ENCODE results near the gene CORO1A. TPM values are rescaled to one million over a fixed set of nuclear protein-coding genes. Genes with fewer than 3 reads are reported as not detected.
"Not testable (repeated sequence)": the region's sequence is repeated elsewhere in the genome, so short reads cannot be mapped to it uniquely, and the experiment has no call there.

Gene CORO1A
- total and polyA plus RNA-seq, 2 experiments from 2014 or later: 1.7 to 2.4 TPM

DNA sequence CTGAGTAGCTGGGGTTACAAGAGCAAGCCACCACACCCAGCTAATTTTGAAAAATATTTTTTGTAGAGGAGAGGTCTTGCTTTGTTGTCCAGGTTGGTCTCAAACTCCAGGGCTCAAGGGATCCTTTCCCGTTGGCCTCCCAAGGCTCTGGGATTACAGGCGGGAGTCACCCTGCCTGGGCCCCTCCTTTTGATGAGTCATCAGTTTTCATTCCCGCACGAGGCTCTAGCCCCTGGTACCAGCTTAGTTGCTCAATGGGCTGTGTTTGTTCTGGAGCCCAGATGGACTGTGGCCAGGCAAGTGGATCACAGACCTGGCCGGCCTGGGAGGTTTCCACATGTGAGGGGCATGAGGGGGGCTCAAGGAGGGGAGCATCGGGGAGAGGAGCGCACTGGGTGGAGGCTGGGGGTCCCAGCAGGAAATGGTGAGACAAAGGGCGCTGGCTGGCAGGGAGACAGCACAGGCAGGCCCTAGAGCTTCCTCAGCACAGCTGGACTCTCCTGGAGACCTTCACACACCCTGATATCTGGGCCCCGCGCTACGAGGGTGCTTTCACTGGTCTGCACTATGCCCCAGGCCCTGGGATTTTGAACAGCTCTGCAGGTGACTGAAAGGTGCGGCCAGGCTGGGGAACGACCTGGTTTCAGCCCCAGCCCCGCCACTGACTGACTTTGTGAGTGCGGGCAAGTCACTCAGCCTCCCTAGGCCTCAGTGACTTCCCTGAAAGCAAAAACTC, 16.4 kb downstream of the CORO1A start:
- H3K4me1 ChIP-seq (ENCODE audit: insufficient read depth); H3K79me2 ChIP-seq; DNase-seq (ENCODE audit: low spot score); H3K9me3 ChIP-seq (ENCODE audit: low read depth); H3K36me3 ChIP-seq (replicated peaks; ENCODE audit: insufficient read depth, low read depth); H4K20me1 ChIP-seq (ENCODE audit: insufficient read depth, poor library complexity, severe bottlenecking); H3K4me2 ChIP-seq; H3K27ac ChIP-seq; H3K9me2 ChIP-seq (replicated peaks; ENCODE audit: insufficient read depth); H3K27me3 ChIP-seq; H3K4me3 ChIP-seq; H2AFZ ChIP-seq: not testable (repeated sequence)
- no CpG with 5 or more reads among the region's 15 CpGs for WGBS (ENCODE audit: low lambda C conversion rate, missing lambda C conversion rate)

- not testable (repeated sequence) for H3K36me3 ChIP-seq (replicated peaks; ENCODE audit: insufficient read depth, low read depth); H4K20me1 ChIP-seq (ENCODE audit: insufficient read depth, poor library complexity, severe bottlenecking); H2AFZ ChIP-seq; H3K4me3 ChIP-seq; H3K79me2 ChIP-seq; H3K4me1 ChIP-seq (ENCODE audit: insufficient read depth); H3K27ac ChIP-seq; H3K9me3 ChIP-seq (ENCODE audit: low read depth); DNase-seq (ENCODE audit: low spot score); H3K27me3 ChIP-seq; H3K9me2 ChIP-seq (replicated peaks; ENCODE audit: insufficient read depth)
- WGBS (ENCODE audit: low lambda C conversion rate, missing lambda C conversion rate): 4% methylated on average over 19 of the region's 52 CpGs
- H3K4me2 ChIP-seq: peak overlapping the region; percentile 88
Measured at GRCh38 chr16:30205541-30206236, 22.3 kb downstream of the CORO1A start.

DNA sequence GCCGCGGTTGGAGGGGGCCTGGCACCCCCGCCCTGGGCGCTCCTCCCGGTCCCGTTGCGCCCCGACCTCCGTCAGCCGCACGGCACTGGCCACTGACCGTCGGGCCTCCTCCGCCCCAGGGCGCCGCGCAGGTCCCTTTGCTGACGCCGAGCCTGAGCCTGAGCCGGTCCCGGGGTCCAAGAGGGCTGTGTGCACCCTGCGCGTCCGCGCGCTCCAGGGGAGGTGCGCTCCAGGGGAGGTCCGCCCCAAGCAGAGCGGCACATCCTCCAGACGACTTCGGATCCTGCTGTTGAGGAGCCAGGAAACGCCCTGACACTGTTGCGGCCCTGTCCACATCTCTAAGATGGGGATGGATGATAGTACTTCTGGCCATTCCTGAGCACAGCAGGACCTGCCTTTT, 22.9 kb downstream of the CORO1A start:
- not testable (repeated sequence) for DNase-seq (ENCODE audit: low spot score); H3K9me2 ChIP-seq (replicated peaks; ENCODE audit: insufficient read depth); H3K4me1 ChIP-seq (ENCODE audit: insufficient read depth); H4K20me1 ChIP-seq (ENCODE audit: insufficient read depth, poor library complexity, severe bottlenecking); H3K4me3 ChIP-seq; H3K27ac ChIP-seq; H3K9me3 ChIP-seq (ENCODE audit: low read depth); H2AFZ ChIP-seq; H3K27me3 ChIP-seq; H3K79me2 ChIP-seq; H3K36me3 ChIP-seq (replicated peaks; ENCODE audit: insufficient read depth, low read depth)
- H3K4me2 ChIP-seq: peak overlapping the region; percentile 88
- no CpG with 5 or more reads among the region's 33 CpGs for WGBS (ENCODE audit: low lambda C conversion rate, missing lambda C conversion rate)

DNA sequence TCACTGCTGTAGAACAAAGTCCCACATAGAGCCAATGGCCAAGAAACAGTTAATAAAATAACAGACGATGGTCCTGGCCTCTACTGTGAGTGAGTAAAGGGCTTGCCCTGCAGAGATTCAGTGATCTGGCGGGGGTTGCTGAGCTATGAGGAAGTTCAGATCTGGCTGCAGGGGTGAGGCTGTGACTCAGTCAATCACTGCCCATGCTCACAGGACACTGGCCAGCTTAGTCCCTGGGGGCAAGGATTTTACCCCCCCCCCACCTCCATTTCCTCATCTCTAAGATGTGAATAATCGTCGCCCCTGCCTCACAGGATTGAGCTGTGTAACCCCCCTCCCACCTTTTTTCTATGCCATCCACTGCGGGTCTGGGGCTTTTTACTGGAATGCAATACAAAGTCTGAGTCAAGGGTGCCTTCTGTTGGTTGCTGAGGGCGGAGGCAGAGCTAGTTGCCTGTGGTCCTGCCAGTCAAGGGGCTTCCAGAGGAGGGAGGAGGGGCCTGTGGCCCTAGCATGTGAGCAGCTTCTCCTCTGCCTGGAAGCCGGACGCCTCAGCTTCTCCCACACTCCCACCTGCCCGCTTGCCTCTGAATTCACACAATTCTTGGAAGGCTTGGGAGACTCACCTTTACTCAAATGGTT, 23.8 kb downstream of the CORO1A start:
- H3K4me1 ChIP-seq (ENCODE audit: insufficient read depth); H3K9me3 ChIP-seq (ENCODE audit: low read depth); H3K4me2 ChIP-seq; H2AFZ ChIP-seq; H3K27ac ChIP-seq; H3K36me3 ChIP-seq (replicated peaks; ENCODE audit: insufficient read depth, low read depth); H3K9me2 ChIP-seq (replicated peaks; ENCODE audit: insufficient read depth); H4K20me1 ChIP-seq (ENCODE audit: insufficient read depth, poor library complexity, severe bottlenecking); H3K4me3 ChIP-seq; H3K79me2 ChIP-seq; DNase-seq (ENCODE audit: low spot score); H3K27me3 ChIP-seq: not testable (repeated sequence)
- WGBS (ENCODE audit: low lambda C conversion rate, missing lambda C conversion rate): 7% methylated on average over 2 of the region's 9 CpGs

DNA sequence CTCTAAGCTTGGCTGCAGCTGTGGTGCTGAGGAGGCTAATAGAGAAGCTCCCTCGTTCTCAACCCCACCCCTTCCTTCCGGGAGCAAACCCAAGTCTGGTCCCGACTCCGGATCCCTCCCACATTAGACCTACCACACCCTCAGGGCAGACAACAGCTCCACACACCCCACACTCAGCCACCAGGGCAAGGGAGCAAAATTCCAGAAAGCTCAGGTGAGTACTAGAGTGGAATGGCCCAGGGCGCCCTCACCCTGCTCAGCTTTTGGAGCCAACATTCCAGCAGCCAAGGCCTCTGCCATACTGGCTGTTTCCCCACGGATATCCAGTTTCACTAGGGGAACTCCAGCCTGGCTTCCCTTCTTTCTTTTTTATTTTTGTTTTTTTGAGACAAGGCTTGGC, 25.6 kb downstream of the CORO1A start:
- DNase-seq (ENCODE audit: low spot score); H3K4me3 ChIP-seq; H3K27me3 ChIP-seq; H3K36me3 ChIP-seq (replicated peaks; ENCODE audit: insufficient read depth, low read depth); H3K79me2 ChIP-seq; H3K9me2 ChIP-seq (replicated peaks; ENCODE audit: insufficient read depth); H3K9me3 ChIP-seq (ENCODE audit: low read depth); H3K4me2 ChIP-seq; H3K27ac ChIP-seq; H3K4me1 ChIP-seq (ENCODE audit: insufficient read depth); H2AFZ ChIP-seq; H4K20me1 ChIP-seq (ENCODE audit: insufficient read depth, poor library complexity, severe bottlenecking): not testable (repeated sequence)
- no CpG with 5 or more reads among the region's 6 CpGs for WGBS (ENCODE audit: low lambda C conversion rate, missing lambda C conversion rate)

DNA sequence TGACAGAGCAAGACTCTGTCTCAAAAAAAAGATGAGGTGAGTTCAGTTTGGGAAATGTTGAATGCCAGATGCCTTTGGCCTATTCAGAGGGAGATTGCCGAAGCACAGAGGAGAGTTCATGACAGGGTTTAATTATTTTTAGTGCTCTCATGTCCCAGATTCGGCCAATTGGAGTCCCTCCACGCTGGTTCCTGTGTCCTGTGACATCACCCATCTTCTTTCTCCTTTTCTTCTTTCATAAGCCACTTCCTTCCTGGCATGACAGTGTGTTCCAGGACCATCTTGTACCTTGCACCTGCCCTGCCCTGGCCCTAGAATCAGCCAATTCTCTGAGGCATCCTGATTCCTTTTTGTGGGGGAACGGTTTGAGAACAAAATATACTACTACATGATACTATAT, 28.0 kb downstream of the CORO1A start:
- not testable (repeated sequence) for H3K9me2 ChIP-seq (replicated peaks; ENCODE audit: insufficient read depth); H3K27me3 ChIP-seq; H3K27ac ChIP-seq; H3K79me2 ChIP-seq; H3K4me1 ChIP-seq (ENCODE audit: insufficient read depth); H3K4me3 ChIP-seq; H2AFZ ChIP-seq; H3K36me3 ChIP-seq (replicated peaks; ENCODE audit: insufficient read depth, low read depth); H4K20me1 ChIP-seq (ENCODE audit: insufficient read depth, poor library complexity, severe bottlenecking); H3K9me3 ChIP-seq (ENCODE audit: low read depth); H3K4me2 ChIP-seq; DNase-seq (ENCODE audit: low spot score)
- WGBS (ENCODE audit: low lambda C conversion rate, missing lambda C conversion rate): no CpG with 5 or more reads among the region's 4 CpGs

DNA sequence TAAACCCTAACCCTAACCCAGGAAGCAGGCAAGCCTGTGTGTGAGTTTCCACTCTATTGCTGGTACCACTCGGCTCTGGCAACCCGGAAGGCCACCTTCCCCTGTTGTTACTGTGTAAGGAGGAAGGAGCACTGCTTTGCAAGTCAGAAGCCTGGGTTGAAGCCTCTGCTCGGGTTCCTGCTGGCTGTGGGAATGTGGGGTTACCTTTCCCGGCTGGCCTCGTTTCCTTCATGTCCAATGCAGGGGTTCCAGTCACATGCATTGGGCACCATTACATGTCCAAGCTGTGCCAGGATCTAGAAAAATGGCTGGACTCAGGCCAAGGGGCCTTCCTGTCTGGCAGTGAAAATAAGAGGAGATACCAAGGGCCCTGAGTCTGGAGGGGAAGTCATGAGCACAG, 33.7 kb downstream of the CORO1A start:
- 92% methylated on average over 5 of the region's 5 CpGs for WGBS (ENCODE audit: low lambda C conversion rate, missing lambda C conversion rate)

More for the DNA sequence above, 33.7 kb downstream of the CORO1A start:
- H3K79me2 ChIP-seq; DNase-seq (ENCODE audit: low spot score); H3K27me3 ChIP-seq; H3K4me2 ChIP-seq; H3K9me3 ChIP-seq (ENCODE audit: low read depth); H4K20me1 ChIP-seq (ENCODE audit: insufficient read depth, poor library complexity, severe bottlenecking); H3K9me2 ChIP-seq (replicated peaks; ENCODE audit: insufficient read depth); H3K36me3 ChIP-seq (replicated peaks; ENCODE audit: insufficient read depth, low read depth); H3K4me1 ChIP-seq (ENCODE audit: insufficient read depth); H2AFZ ChIP-seq; H3K4me3 ChIP-seq; H3K27ac ChIP-seq: not testable (repeated sequence)
